SU-DHL-6 (cell line): Measurements from ENCODE around the gene AIFM2.

ENCODE experiments used
- H2AFZ ChIP-seq: fragments of 200-600 bp; sonication (generic); 2 replicates; pipeline ENCODE4 v1.6.1; 2014; ENCODE audit warnings: low read depth, mild to moderate bottlenecking, moderate library complexity, mixed read lengths, antibody characterized with exemption, low read length; ENCODE audit not compliant: severe bottlenecking
- H3F3A ChIP-seq: fragments of 200-600 bp; shearing (Covaris generic); 2 replicates; pipeline ENCODE4 v1.6.0; 2016; ENCODE audit warnings: antibody characterized with exemption, mild to moderate bottlenecking; ENCODE audit not compliant: insufficient read depth
- H3K27ac ChIP-seq: fragments of 200-600 bp; sonication (generic); 2 replicates; pipeline ENCODE4 v1.5.1; 2016; ENCODE audit warnings: low read depth, mild to moderate bottlenecking, low read length, moderate library complexity, mixed read lengths
- H3K27me3 ChIP-seq: fragments of 200-600 bp; sonication (generic), shearing (Covaris generic); 2 replicates; pipeline ENCODE4 v1.6.0; 2014; ENCODE audit warnings: mild to moderate bottlenecking, low read length
- H3K36me3 ChIP-seq: fragments of 200-600 bp; sonication (generic); 2 replicates; pipeline ENCODE4 v1.6.1; 2014; ENCODE audit warnings: mild to moderate bottlenecking, low read length, mixed read lengths
- H3K4me2 ChIP-seq: fragments of 300-600, 200-600 bp; shearing (Covaris generic), sonication (generic); 2 replicates; pipeline ENCODE4 v1.6.0; 2014; ENCODE audit warnings: low read length, low read depth, mild to moderate bottlenecking; ENCODE audit not compliant: poor library complexity, severe bottlenecking
- H3K4me3 ChIP-seq: fragments of 200-600 bp; sonication (generic); 2 replicates; pipeline ENCODE4 v1.5.1; 2014; ENCODE audit warnings: antibody characterized with exemption, low read length, mild to moderate bottlenecking, mixed read lengths; ENCODE audit not compliant: insufficient read depth, poor library complexity, severe bottlenecking
- H3K79me2 ChIP-seq: fragments of 200-600 bp; sonication (generic); 2 replicates; pipeline ENCODE4 v1.6.1; 2014; ENCODE audit warnings: mild to moderate bottlenecking, low read length, moderate library complexity; ENCODE audit not compliant: insufficient read depth
- H3K9ac ChIP-seq: fragments of 200-600 bp; sonication (generic); 2 replicates; pipeline ENCODE4 v1.7.0; 2014; ENCODE audit warnings: mild to moderate bottlenecking, low read length
- H3K9me2 ChIP-seq: fragments of 200-600 bp; sonication (generic); replicated peaks from 2 replicates; pipeline ENCODE4 v1.6.1; 2014; ENCODE audit warnings: low read length; ENCODE audit not compliant: insufficient read depth
- H3K9me3 ChIP-seq: fragments of 200-600 bp; sonication (generic); 2 replicates; pipeline ENCODE4 v1.6.1; 2014; ENCODE audit warnings: low read length, mixed read lengths; ENCODE audit not compliant: insufficient read depth
- H4K20me1 ChIP-seq: fragments of 200-600 bp; sonication (generic); 2 replicates; pipeline ENCODE4 v1.6.1; 2014; ENCODE audit warnings: low read depth, mild to moderate bottlenecking, antibody characterized with exemption, low read length, moderate library complexity, mixed read lengths
- CTCF ChIP-seq: fragments of 200-600 bp; sonication (generic); IDR thresholded peaks from one replicate; pipeline ENCODE4 v1.5.1; 2017; ENCODE audit warnings: antibody characterized with exemption, mild to moderate bottlenecking, low read length, moderate library complexity; ENCODE audit not compliant: insufficient read depth, poor library complexity, severe bottlenecking
- EZH2phosphoT487 ChIP-seq: fragments of 200-600 bp; sonication (generic), shearing (Covaris generic); conservative IDR thresholded peaks from 2 replicates; pipeline ENCODE4 v1.6.1; 2018; ENCODE audit warnings: mild to moderate bottlenecking, antibody characterized with exemption, low read length, moderate library complexity, mixed read lengths

AIFM2 gene

GRCh38 chr10:70146489-70147258, 14.0 kb upstream of the AIFM2 start, which contains the start of gene TYSND1:
TYSND1 (minus strand) TSS chr10:70146700; CDS start chr10:70146586, 114 bp downstream.
- Histone ChIP-seq H3K79me2 (peaks cover 28% of the 10 kb centered on the region), H3F3A (peaks cover 13% of the 10 kb centered on the region), H3K4me2 (peak within 1 kb of the TSS; percentile 69), H3K9me2 (no peaks in the 10 kb centered on the region), H3K4me3 (peak within 1 kb of the TSS; percentile 60), H3K27ac (peak within 1 kb of the TSS; percentile 87), H3K9ac (peak within 1 kb of the TSS; percentile 81), H3K36me3 (peaks cover 5% of the 10 kb centered on the region; the same call in 1 of the 2 replicates), H3K9me3 (no peaks in the 10 kb centered on the region), H4K20me1 (no peaks in the 10 kb centered on the region), H3K27me3 (no peaks in the 10 kb centered on the region), H2AFZ (peak within 1 kb of the TSS; percentile 43)
- TF ChIP-seq EZH2phosphoT487 = no peak
- TF ChIP-seq CTCF = peak; percentile 66

- H3K9ac ChIP-seq = peak overlapping the region; percentile 81
- peak overlapping the region; percentile 69 for H3K4me2 ChIP-seq
- peak overlapping the region; percentile 60 for H3K4me3 ChIP-seq
- H3K79me2 ChIP-seq = peaks cover 28% of the 10 kb centered on the region
- peaks cover 13% of the 10 kb centered on the region for H3F3A ChIP-seq
- H3K27me3 ChIP-seq = no peaks in the 10 kb centered on the region
- TF ChIP-seq EZH2phosphoT487 (no peak), CTCF (peak; percentile 36)
- H4K20me1 ChIP-seq = no peaks in the 10 kb centered on the region
- H3K9me3 ChIP-seq = no peaks in the 10 kb centered on the region
- peak overlapping the region; percentile 87 for H3K27ac ChIP-seq
- H2AFZ ChIP-seq = peak overlapping the region; percentile 43
- no peaks in the 10 kb centered on the region for H3K9me2 ChIP-seq
- H3K36me3 ChIP-seq = peaks cover 5% of the 10 kb centered on the region; the same call in 1 of the 2 replicates
Measured at GRCh38 chr10:70145666-70146488, 13.3 kb upstream of the AIFM2 start.

- Histone ChIP-seq H3K36me3 (peaks cover under 1% of the 10 kb centered on the region; the same call in 1 of the 2 replicates), H3F3A (peaks cover 12% of the 10 kb centered on the region), H4K20me1 (no peaks in the 10 kb centered on the region), H3K9me3 (no peaks in the 10 kb centered on the region), H3K9ac (peak overlapping the region; percentile 81), H3K79me2 (peaks cover 25% of the 10 kb centered on the region), H3K4me2 (peak overlapping the region; percentile 69), H3K4me3 (peak overlapping the region; percentile 60), H3K9me2 (no peaks in the 10 kb centered on the region), H3K27ac (peak overlapping the region; percentile 87), H2AFZ (peak overlapping the region; percentile 33), H3K27me3 (no peaks in the 10 kb centered on the region)
- no peak for TF ChIP-seq EZH2phosphoT487
- TF ChIP-seq CTCF = no peak
Measured at GRCh38 chr10:70145166-70145665, 12.6 kb upstream of the AIFM2 start.
